Measurements from ENCODE around the gene MAP3K1. TPM values are rescaled to one million over a fixed set of nuclear protein-coding genes. Genes with fewer than 3 reads are reported as not detected.

Gene MAP3K1
- total RNA-seq, 4 donors from 2014 or later, result 63.7 to 92.8 (median 68.9) TPM

- no peak for DNase-seq (ENCODE audit: low spot score in 2 of 2)
- H3K4me3 ChIP-seq (ENCODE audit: low read depth, poor library complexity, severe bottlenecking), result no peak overlapping the region
- intact Hi-C loops (cut with DNase I; ENCODE audit: low total_unique reads), result loop anchor here (10.0 kb wide), 1 partner anchor 363 kb away; the partner anchor contains the start of gene GPBP1
- TF ChIP-seq CTCF (IDR thresholded peaks at IDR 0.05) (no peak), POLR2A (IDR thresholded peaks at IDR 0.05) (no peak)
- WGBS, 2 donors, result 85 to 93% methylated on average over 1 of the region's 1 CpG
Observed at GRCh38 chr5:56812110-56812509, 3.2 kb upstream of the MAP3K1 start.

DNA sequence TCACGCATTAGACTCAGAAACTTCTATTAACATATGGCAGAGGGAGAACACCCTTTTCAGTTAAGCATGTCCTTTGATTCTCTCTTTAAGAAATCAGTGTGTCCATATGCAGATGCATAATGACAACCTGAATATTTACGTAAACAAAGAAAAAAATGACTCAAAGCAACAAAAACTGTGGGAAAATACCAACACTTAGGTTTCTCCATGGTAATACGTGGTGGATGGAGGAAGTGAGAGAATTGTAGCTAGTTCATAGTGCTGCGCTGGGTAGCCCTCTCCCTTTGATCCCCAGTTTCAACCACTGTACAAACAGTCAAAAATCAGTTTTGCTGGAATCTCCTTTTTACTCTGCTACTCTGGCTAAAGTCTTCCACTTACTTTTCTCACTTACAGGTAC, 2.0 kb upstream of the MAP3K1 start:
- intact Hi-C loops (cut with DNase I; ENCODE audit: low total_unique reads), result loop anchor here (10.0 kb wide), 1 partner anchor 361 kb away; the partner anchor contains the start of gene GPBP1
- DNase-seq (ENCODE audit: low spot score in 2 of 2), result no peak
- WGBS, 2 donors, result 85 to 86% methylated on average over 4 of the region's 4 CpGs
- H3K4me3 ChIP-seq (ENCODE audit: low read depth, poor library complexity, severe bottlenecking), result no peak overlapping the region
- TF ChIP-seq CTCF (IDR thresholded peaks at IDR 0.05) (no peak), POLR2A (IDR thresholded peaks at IDR 0.05) (no peak)

DNA sequence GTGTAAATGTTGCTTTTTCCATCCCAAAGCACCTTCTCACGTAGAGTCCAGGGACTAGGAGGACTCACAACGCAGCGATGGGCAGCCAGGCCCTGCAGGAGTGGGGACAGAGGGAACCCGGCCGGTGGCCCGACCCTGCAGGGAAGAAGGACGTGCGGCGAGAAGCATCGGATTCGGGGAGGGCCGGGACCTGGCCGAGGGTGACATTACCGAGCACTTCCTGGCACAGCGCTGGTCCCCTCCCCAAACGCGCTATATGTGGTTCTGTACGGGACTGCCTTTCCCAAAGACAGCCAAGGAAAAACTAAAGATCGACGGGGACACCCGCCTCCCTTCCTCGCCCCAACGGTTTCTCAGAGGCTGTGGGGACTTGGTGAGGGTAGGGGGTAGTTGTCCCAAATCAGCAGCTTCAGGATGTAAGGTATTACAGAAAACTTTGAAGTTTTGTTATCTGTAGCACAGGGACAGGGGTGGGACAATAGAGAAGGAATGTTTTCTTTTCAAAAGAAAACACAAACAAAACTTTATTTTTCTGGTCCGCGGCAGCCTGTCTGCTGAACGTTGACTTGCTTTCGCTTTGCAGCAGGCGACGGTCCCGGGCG, 887 bp upstream of the MAP3K1 start:
- intact Hi-C loops (cut with DNase I; ENCODE audit: low total_unique reads), result loop anchor here (10.0 kb wide), 1 partner anchor 360 kb away; the partner anchor contains the start of gene GPBP1
- 0 to 2% methylated on average over 31 of the region's 31 CpGs for WGBS, 2 donors
- H3K4me3 ChIP-seq (ENCODE audit: low read depth, poor library complexity, severe bottlenecking), result peak overlapping the region; percentile 80
- TF ChIP-seq CTCF (IDR thresholded peaks at IDR 0.05), result no peak
- TF ChIP-seq POLR2A (IDR thresholded peaks at IDR 0.05), result no peak
- DNase-seq (ENCODE audit: low spot score in 2 of 2), result peak; percentile 33 to 83

DNA sequence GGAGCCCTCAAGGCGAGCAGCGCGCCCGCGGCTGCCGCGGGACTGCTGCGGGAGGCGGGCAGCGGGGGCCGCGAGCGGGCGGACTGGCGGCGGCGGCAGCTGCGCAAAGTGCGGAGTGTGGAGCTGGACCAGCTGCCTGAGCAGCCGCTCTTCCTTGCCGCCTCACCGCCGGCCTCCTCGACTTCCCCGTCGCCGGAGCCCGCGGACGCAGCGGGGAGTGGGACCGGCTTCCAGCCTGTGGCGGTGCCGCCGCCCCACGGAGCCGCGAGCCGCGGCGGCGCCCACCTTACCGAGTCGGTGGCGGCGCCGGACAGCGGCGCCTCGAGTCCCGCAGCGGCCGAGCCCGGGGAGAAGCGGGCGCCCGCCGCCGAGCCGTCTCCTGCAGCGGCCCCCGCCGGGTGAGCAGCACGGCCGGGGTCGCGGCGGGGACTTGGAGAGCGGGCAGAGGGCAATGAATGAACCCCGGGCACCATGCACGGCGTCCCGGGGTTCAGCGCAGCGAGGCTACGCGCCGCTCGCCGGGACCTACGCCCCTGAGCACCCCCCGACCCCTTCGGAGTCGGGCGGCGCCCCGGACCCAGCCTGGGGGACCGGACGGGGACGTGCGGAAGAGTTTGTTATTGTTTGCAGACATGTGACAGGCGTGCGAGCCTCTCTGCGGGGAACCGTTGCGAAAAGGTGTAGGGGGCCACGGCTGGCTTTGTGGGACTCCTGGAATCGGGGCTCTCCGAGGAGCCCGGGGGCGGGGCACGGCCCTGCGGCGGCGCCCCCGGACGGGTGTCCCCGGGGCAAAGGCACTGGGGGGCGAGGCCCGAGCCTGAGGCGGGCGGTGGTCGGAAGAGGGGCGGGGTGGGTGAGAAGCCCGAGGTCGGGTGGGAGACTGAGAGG, 553 bp downstream of the MAP3K1 start:
- 1 to 2% methylated on average over 19 to 59 of the region's 116 CpGs for WGBS, 2 donors
- intact Hi-C loops (cut with DNase I; ENCODE audit: low total_unique reads), result loop anchor here (10.0 kb wide), 1 partner anchor 359 kb away; the partner anchor contains the start of gene GPBP1
- H3K4me3 ChIP-seq (ENCODE audit: low read depth, poor library complexity, severe bottlenecking), result peak overlapping the region; percentile 80
- TF ChIP-seq POLR2A (IDR thresholded peaks at IDR 0.05) (no peak), CTCF (IDR thresholded peaks at IDR 0.05) (no peak)
- DNase-seq (ENCODE audit: low spot score in 2 of 2), result peak in 1 of 2 donors; percentile 91

- TF ChIP-seq CTCF (IDR thresholded peaks at IDR 0.05), result no peak
- no peak for TF ChIP-seq POLR2A (IDR thresholded peaks at IDR 0.05)
- DNase-seq (ENCODE audit: low spot score in 2 of 2), result peak; percentile 38 to 92
- intact Hi-C loops (cut with DNase I; ENCODE audit: low total_unique reads), result loop anchor here (10.0 kb wide), 1 partner anchor 358 kb away; the partner anchor contains the start of gene GPBP1
- peak overlapping the region; percentile 80 for H3K4me3 ChIP-seq (ENCODE audit: low read depth, poor library complexity, severe bottlenecking)
- 0 to 1% methylated on average over 40 to 43 of the region's 43 CpGs for WGBS, 2 donors
Observed at GRCh38 chr5:56816546-56817081, 1.3 kb downstream of the MAP3K1 start.
